K562 (cell line): ENCODE measurements around the gene ADGRE2. TPM values are rescaled to one million over a fixed set of nuclear protein-coding genes. Genes with fewer than 3 reads are reported as not detected.
"Not testable (repeated sequence)": the region's sequence is repeated elsewhere in the genome, so short reads cannot be mapped to it uniquely, and the experiment has no call there.

Experiments
- ATAC-seq: fragments of 200-7000 bp; cut with Tn5 transposase; 3 replicates; pipeline ENCODE4 v1.9.1; 2020; ENCODE audit warnings: moderate library complexity
- BruUV-seq: library from RNA; stranded (reverse); fragments of 400-500 nt; replicated peaks from 2 replicates; lab custom pipeline; 2021; lab: Mats Ljungman, UMichigan
- CTCF ChIA-PET: fragments of 300-600 bp; formaldehyde crosslinking; extraction: SDS; loops from one replicate; lab custom pipeline; 2021; ENCODE audit warnings: low intra/inter-chr PET ratio; lab: Yijun Ruan, JAX
- POLR2A ChIA-PET: fragments of 300-600, 350-650 bp; sonication (Branson Sonifier 250); formaldehyde crosslinking; extraction: SDS; loops from one replicate; lab custom pipeline; 2021; ENCODE audit warnings: antibody characterized with exemption, inconsistent platforms; lab: Yijun Ruan, JAX
- DNase-seq, 4 experiments: peaks; one replicate each; pipeline versions ENCODE4 v3.0.0 to v3.0.0-alpha.2; 2011 to 2018; ENCODE audit warnings: low spot score in 3 of 4, mixed read lengths in 3 of 4; ENCODE audit errors: extremely low read depth in 1 of 4
- FAIRE-seq: peaks from 2 replicates; lab custom pipeline; 2011; peaks lifted over from hg19 to GRCh38; lab: Jason Lieb, UNC
- H2AFZ ChIP-seq: 2 replicates; pipeline ENCODE4 v1.6.0; 2011; ENCODE audit warnings: low read depth, low read length, control low read depth, inconsistent platforms
- H3K27ac ChIP-seq: fragments of 200-600 bp; 3 replicates; pipeline ENCODE4 v1.8.0; 2011; ENCODE audit warnings: low read depth, mild to moderate bottlenecking, control low read depth, inconsistent platforms, low read length, moderate library complexity, mixed read lengths; ENCODE audit errors: extremely low read depth
- H3K27me3 ChIP-seq, 2 experiments: fragments of 300-600 bp in 1 of 2; 2 replicates in 1 of 2; 3 replicates in 1 of 2; pipeline versions ENCODE4 v1.6.0 to v1.8.0; 2011; ENCODE audit warnings: inconsistent platforms in 2 of 2, low read length in 2 of 2, mild to moderate bottlenecking in 1 of 2, mixed read lengths in 1 of 2, moderate library complexity in 1 of 2; ENCODE audit not compliant: control insufficient read depth in 2 of 2, insufficient read depth in 2 of 2
- H3K36me3 ChIP-seq: fragments of 300-600 bp; 3 replicates; pipeline ENCODE4 v1.8.0; 2011; ENCODE audit warnings: mild to moderate bottlenecking, low read length, inconsistent platforms; ENCODE audit not compliant: control insufficient read depth, insufficient read depth
- H3K4me1 ChIP-seq, 2 experiments: fragments of 200-600 bp in 1 of 2; replicated peaks in 1 of 2; 2 replicates in 1 of 2; 3 replicates in 1 of 2; pipeline versions ENCODE4 v1.5.1 to v1.8.0; 2011; ENCODE audit warnings: inconsistent platforms in 2 of 2, low read length in 2 of 2, mild to moderate bottlenecking in 1 of 2, mixed read lengths in 1 of 2, moderate library complexity in 1 of 2; ENCODE audit not compliant: control insufficient read depth in 2 of 2, insufficient read depth in 2 of 2
- H3K4me2 ChIP-seq: 2 replicates; pipeline ENCODE4 v1.6.1; 2011; ENCODE audit warnings: low read length, control low read depth, inconsistent platforms, mixed read lengths; ENCODE audit not compliant: insufficient read depth
- H3K4me3 ChIP-seq: fragments of 200-600 bp; sonication (generic), shearing (Covaris generic); 2 replicates; pipeline ENCODE4 v1.5.1; 2016; ENCODE audit warnings: control low read depth, inconsistent platforms
- H3K79me2 ChIP-seq: fragments of 200-600 bp; 3 replicates; pipeline ENCODE4 v1.8.0; 2011; ENCODE audit warnings: low read length, inconsistent platforms; ENCODE audit not compliant: control insufficient read depth, insufficient read depth
- H3K9ac ChIP-seq, 2 experiments: 2 replicates each; pipeline versions ENCODE4 v1.6.0 to v1.6.1; 2011; ENCODE audit warnings: low read depth in 2 of 2, low read length in 2 of 2, control low read depth in 1 of 2, inconsistent platforms in 1 of 2, mild to moderate bottlenecking in 1 of 2, mixed read lengths in 1 of 2; ENCODE audit not compliant: insufficient read depth in 1 of 2
- H3K9me1 ChIP-seq: one replicate; pipeline ENCODE4 v1.6.0; 2011; ENCODE audit warnings: inconsistent platforms, mild to moderate bottlenecking, low read length, moderate library complexity; ENCODE audit not compliant: control insufficient read depth, insufficient read depth
- H3K9me3 ChIP-seq: replicated peaks from 2 replicates; pipeline ENCODE4 v1.5.1; 2011; ENCODE audit warnings: low read depth, low read length, inconsistent platforms; ENCODE audit not compliant: control insufficient read depth, insufficient read depth
- H4K20me1 ChIP-seq: replicated peaks from 2 replicates; pipeline ENCODE4 v1.6.1; 2011; ENCODE audit warnings: low read length, inconsistent platforms, mixed read lengths; ENCODE audit not compliant: control insufficient read depth, insufficient read depth
- HINFP ChIP-seq: fragments of 450-650 bp; conservative IDR thresholded peaks from 2 replicates; pipeline ENCODE4 v1.6.1; 2016; ENCODE audit warnings: missing genetic modification characterization, low read depth, mild to moderate bottlenecking, control low read depth, missing compliant biosample characterization
- ZNF121 ChIP-seq: sonication (generic); formaldehyde crosslinking; conservative IDR thresholded peaks from 2 replicates; pipeline ENCODE4 v1.8.0; 2022; ENCODE audit warnings: missing genetic modification reagents
- WGBS: fragments of 100-300 bp; shearing (Covaris generic); methylation state at CpG from one replicate; pipeline ENCODE4 v1.1.6; 2016; ENCODE audit warnings: low coverage, mixed read lengths; ENCODE audit not compliant: insufficient coverage; ENCODE audit errors: missing lambda C conversion rate; 5-methylcytosine and 5-hydroxymethylcytosine counted together
- in situ Hi-C: fragments of 300-500 bp; cut with MboI; formaldehyde crosslinking; loops from 4 replicates; pipeline ENCODE4 v1.15.0; 2018; ENCODE audit warnings: inconsistent platforms, mixed read lengths
- intact Hi-C: fragments of 100-400 bp; cut with micrococcal nuclease; formaldehyde crosslinking; loops from 2 replicates; pipeline ENCODE4 v1.14.2; 2022
- polyA plus RNA-seq, 8 experiments: library from polyadenylated mRNA; depleted of rRNA in 4 of 8; stranded (reverse) in 5 of 8; unstranded in 3 of 8; fragments of >200 nt; fragmentation: Nextera tagmentation in 2 of 8; fragmentation: Illumina TruSeq in 1 of 8; extraction: Ambion mirVana in 2 of 8; extraction: Trizol in 1 of 8; gene quantifications; 2 replicates each; pipeline versions ENCODE4 v1.2.1 to v1.2.3, GENCODE V29; 2011 to 2014; ENCODE audit warnings: inconsistent platforms in 1 of 8, missing spikeins in 1 of 8
- total RNA-seq, 7 experiments: library from RNA; depleted of rRNA in 6 of 7; stranded (reverse); fragments of >200 nt in 6 of 7; fragmentation: Illumina TruSeq in 2 of 7; extraction: Trizol in 2 of 7; gene quantifications; 2 replicates each; pipeline versions ENCODE4 v1.2.1 to v1.2.3, GENCODE V29; 2011 to 2021; ENCODE audit warnings: low replicate concordance in 1 of 7

The ADGRE2 gene
- total and polyA plus RNA-seq, 9 of the 15 experiments (the other 6 are each of a cell fraction or from before 2014, with no cell fraction given) = 4.3 to 17.3 (median 9.8) TPM

- TF ChIP-seq HINFP = no peak
- TF ChIP-seq, all 486 proteins: peak for 44
Observed at GRCh38 chr19:14775869-14776586, 2.3 kb downstream of the ADGRE2 start (continued).

- peak overlapping the region; percentile 90 for H3K4me3 ChIP-seq
- POLR2A ChIA-PET, in situ Hi-C loops, H3K27ac ChIP-seq, ATAC-seq, CTCF ChIA-PET, DNase-seq, H3K9me3 ChIP-seq, FAIRE-seq, H3K9me1 ChIP-seq, H3K27me3 ChIP-seq, intact Hi-C loops, BruUV-seq, H4K20me1 ChIP-seq: not testable (repeated sequence)
- peak; percentile 33; the same call in 1 of the 2 replicates for TF ChIP-seq ZNF121 (CRISPR knock-in tag)
- H3K4me2 ChIP-seq = peak overlapping the region; percentile 92
- H2AFZ ChIP-seq = 0 out of 2 replicates have a peak overlapping the region, but pooled peaks have one; percentile 91
- WGBS = 43% methylated on average over 8 of the region's 8 CpGs
- H3K36me3 ChIP-seq = peaks cover 28% of the 10 kb centered on the region; the same call in 2 of the 3 replicates
- H3K9ac ChIP-seq = peak overlapping the region; percentile 86 to 91
- H3K79me2 ChIP-seq = peaks cover 22% of the 10 kb centered on the region
- H3K4me1 ChIP-seq = peaks cover 0 to 23% of the 10 kb centered on the region in 2 experiments; a peak in 3 of 5 replicates
Observed at GRCh38 chr19:14775326-14775725, 3.0 kb downstream of the ADGRE2 start.
